HG03280 (cell line): ENCODE measurements around the gene ITPR1.

ENCODE experiments used
- ATAC-seq: cut with Tn5 transposase; IDR thresholded peaks from one replicate; pipeline ENCODE4 v1.9.1; 2021; ENCODE audit warnings: mild to moderate bottlenecking, moderate library complexity; ENCODE audit not compliant: unreplicated experiment

The ITPR1 gene

DNA sequence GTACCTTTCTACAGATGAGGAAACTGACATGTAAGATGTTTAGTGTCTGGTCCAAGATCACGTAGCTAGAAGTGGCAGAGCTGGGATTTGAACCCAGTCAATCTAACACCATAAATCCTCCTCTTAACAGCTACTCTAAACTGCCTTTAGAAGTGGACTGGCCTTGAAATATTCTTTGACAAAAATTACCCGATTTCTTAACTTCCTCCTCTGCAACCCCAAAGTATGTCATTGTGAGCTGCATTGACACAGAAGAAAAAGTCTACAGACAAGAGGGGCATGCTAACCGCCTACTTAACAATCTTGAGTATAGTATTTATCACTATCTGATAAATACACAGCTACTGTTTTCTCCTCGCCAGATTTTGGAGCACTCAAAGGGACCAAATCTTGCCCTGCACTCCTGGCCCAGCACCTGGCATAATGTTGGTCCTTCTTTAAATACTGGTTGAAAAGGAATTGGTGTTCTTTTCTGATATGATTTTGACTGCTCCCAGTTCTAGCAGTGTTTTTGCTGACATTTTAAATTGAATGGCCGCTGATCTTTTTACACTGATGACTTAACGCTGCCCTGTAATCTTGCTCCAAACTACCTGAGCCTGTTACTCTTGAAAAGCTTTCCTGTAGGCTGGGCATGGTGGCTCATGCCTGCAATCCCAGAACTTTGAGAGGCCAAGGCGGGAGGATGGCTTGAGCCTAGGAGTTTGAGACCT, 36.9 kb downstream of the ITPR1 start:
- no peak for ATAC-seq

DNA sequence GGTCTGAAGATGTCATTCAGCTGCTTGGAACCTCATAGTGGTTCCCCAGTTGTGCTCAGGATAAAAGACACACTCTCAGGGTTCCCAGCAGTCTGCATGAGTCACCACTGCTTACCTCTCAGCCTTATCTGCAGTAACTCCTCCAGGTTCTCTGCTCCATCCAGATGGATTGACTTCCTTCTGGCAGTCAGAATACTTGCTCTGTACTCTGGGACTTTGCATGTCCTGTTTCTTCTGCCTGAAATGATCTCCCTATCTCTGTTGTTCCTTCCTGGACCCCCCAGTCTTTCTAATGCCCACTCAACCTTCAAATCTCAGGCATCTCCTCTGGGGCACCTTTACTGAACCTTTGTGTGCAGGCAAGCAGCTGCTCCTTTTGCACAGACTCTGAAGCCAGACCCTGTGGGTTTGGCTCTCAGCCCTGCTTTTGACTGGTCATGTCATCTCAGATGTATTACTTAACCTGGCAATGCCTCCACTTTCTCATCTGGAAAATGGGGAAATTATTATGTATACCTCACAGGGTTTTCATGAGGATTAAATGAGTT, 38.4 kb downstream of the ITPR1 start:
- no peak for ATAC-seq

DNA sequence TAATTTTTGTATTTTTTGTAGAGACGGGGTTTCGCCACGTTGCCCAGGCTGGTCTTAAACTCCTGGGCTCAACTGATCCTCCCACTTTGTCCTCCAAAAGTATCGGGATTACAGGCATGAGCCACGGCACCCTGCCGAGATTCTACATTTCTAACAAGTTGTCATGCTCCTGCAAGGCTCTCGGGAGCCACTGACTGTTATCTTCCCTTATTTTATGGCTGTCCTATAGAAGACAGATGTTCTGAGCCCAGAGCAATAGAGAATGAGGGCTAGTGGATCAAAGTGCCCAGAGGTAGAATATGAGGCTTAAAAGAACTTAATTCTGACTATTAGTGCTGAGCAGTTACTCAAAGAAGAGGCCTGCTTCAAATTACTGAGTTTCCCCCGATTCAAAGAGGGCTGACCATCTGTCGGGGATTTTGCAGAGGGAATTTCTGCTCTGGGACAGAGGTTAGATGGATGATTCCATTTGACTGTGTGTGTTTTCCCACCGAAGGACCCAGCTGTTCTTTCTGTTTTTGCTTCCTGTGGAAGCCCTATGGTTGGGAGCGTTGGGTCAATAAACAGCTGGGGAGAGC, 39.5 kb downstream of the ITPR1 start:
- no peak for ATAC-seq

DNA sequence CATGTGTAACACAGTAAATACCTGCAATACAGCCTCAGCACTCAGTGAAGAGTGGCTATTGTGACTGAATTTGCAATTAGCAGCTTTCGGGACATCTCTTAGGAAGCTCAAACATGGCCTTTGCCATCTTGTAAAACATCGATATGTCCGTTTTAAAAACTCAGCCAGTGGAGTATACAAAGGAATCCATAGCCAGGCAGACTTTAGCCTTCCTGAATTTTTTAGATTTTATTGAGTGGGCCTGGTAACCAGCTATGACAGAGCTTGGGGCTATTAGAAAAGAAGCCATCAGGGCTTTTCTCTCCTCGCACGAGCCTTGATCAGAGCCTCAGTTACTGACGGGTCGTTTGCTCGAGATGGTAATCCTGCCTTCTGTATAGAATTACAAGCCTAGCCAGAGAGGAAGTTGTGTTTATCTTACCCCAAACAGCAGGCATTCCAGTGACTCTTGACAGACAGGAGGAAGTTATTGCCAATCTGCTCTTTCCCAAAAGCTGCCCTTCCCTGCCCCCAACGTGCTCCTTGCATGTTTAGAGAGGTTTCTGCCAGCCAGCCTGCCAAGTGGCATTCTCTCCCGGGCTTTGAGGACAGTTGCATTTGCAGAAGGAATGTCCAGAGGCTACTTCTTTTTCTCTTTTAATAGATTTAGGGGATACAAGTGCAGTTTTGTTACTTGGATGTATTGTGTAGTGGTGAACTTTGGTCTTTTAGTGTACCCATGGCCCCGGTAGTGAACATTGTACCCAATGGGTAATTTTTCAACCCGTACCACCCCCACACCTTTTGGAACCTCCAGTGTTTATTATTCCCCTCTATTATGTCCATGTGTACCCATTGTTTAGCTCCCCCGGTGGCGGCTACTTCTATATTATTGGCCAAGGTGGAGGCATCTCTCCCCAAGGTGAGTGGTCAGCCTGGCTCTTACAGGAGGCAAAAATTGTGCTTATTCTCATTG, 40.6 kb downstream of the ITPR1 start:
- no peak for ATAC-seq

DNA sequence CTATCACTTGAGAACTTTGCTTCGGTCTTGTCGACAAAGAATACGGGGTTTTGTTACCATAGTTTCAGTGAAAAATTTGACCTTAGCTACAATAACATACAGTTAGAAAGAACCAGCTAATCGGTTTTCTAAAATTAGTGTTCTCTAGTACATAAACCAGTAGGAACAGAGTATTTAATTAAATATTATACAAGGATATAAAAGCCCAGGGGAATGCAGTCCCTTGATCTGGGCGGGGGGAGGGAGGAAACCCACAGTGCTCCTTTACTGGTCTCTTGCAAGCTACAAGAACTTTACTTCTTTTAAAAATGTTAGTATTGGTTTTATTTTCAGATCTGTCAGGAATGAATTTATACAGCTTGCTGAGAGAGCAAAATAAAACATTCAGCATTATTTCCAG, 41.8 kb downstream of the ITPR1 start:
- ATAC-seq = no peak

DNA sequence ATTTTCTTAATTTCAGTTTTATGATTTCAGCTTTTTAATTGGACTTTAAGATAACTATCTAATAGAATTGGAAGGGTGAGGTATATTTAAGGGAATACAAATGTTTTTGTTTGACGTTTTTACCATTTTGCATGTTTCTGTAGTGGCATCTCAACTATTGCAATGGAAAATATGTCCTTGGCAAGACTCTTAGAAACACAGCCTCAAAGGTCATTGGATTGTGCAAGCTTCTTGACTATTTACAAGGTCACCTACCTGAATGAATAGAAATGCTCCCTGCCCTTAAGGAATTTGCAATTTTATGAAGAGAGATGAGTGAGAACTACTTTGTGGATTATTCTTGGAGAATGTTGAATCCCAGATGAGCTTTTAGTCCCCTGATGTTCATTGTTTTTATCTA, 43.1 kb downstream of the ITPR1 start:
- no peak for ATAC-seq

DNA sequence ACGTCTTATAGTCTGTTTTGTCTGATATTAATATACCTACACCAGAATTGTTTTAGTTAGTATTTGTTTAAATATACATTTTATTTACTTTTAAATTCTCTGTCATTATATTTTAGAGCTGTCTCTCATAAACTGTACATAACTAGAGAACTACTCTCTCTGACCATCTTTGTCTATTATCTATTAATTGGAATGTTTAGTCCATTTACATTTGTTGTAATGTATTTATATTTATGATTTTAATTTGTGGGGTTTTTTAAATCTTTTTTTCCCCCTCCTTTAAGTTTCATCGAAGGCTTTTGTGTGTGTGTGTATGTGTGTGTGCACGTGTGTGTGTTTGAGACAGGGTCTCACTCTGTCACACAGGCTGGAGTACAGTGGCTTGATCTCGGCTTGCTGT, 47.1 kb downstream of the ITPR1 start:
- no peak for ATAC-seq

DNA sequence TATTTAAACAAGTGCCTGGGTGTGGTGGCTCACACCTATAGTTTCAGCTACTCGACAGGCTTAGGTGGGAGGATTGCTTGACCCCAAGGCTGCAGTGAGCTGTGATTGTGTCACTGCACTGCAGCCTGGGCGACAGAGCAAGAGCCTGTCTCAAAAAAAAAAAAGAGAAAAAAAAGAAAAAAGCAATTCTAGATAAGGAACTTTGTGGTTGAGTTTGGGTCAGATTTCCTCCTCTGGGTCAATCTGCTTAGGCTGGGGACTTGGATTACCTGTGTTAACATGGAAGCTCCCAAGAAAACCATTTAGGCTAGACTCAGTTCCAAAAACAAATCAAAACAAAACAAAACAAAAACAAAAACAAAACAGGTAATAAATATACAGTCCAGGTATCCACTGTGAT, 50.0 kb downstream of the ITPR1 start:
- ATAC-seq = no peak

DNA sequence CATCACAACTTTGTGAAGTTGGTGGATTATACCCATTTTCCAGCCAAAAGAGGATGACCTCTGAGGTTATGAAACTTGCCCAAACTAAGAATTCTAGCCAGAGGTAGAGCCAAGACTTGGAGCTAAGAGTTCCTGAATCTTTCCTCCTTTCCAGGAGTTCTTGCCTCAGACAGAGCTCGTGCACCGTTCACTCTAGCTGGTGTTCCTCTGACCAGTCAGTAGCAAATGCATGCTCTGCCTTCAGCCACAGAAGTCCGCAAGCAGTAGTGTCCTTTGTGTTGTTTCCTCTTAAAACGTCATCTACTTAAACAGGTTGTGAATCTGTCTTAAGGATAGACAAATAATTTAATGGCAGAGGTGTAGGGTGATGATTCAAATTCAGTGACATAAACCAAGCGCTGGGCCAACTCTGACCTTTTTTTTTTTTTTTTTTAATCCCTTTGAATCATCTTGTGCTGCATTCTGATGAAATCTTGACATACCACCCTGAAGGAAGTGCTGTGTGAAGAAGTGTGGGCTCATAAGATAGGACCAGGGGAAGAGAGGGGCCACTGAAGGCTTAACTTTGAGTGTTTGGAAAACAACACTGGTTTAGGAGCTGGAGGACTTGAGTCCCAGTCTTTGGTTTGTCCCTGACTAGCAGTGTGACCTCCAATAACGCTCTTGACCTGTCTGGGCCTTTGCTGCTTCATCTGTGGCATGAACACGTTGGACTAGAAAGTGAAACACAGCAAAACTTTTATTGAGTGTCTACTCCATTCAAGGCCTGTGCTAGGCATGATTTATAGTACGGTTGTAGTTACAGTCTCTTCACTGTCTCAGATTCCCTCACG, 53.4 kb downstream of the ITPR1 start:
- ATAC-seq = no peak

DNA sequence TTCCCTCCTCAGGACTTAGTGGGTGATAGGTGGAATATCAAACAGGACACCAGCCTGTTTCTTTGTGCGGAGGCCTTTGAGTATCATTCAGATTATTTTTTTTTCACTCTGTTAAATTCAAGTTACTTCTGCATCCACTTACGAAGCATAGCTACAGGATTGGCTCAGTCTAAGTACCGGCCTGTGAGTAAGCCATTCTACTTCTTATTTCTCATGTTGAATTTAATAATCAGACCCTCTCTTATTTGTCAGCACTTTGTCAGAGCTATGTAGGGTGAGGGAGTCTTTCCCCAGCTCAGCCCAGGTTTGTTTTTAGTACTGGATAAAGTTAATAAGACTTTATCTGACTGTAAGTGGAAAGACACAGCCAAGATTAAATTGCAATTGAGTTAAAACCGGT, 54.7 kb downstream of the ITPR1 start:
- ATAC-seq = no peak

DNA sequence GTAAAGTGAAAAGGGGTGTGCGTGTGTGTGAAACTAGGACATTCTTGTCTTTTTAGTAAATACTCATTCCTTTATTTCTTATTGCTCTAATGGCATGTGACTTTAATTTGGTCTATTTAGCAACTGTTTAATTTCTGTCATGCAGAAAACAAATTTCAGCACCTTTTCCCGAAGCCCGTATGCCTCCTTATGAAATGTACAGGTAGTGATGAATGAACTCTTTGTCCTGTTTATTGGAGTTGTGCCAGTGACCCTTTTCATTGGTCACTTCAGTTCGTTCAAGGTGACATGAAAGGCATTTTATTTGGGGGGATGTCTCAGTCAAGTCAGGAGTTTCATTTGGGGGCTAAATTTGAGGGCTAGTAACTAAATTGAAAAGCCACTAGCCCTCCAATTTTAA, 55.2 kb downstream of the ITPR1 start:
- no peak for ATAC-seq

DNA sequence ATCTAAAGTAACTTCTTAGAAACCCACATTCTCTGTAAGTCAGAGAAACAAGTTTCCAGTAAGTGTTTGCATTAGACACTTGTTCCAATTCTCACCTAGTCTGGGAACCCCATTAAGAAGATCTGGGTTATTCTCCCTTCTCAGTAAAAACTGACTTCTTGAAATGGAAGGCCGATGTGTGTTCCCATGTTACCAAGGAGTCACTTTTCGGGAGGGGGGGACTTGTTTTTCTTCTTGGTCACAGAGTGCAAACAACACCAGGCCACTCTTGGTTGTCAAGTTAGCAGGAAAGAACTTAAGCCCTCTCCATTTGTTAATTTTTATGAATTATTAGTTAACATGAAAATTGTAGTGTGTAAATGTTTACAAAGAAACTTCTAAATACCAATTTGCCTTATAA, 55.6 kb downstream of the ITPR1 start:
- ATAC-seq = no peak

DNA sequence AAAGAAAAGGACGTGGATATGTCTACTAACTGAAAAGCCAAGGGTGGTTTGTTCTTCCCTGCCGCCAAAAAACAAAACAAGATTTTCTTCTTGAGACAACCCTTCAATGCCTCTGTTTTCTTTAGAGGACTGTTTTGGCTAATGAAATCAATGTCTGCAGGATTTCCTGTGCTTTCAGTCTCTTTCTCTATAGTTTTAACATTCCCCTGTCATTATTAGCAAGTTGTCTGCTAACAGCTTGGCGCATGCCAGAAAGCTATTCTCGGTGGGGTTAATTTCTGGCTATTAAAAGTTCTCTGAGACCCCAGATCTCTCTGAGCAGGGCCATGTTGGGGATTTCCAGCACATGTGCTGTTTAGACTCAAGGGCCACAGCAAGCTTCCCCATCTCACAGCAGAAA, 56.7 kb downstream of the ITPR1 start:
- no peak for ATAC-seq

DNA sequence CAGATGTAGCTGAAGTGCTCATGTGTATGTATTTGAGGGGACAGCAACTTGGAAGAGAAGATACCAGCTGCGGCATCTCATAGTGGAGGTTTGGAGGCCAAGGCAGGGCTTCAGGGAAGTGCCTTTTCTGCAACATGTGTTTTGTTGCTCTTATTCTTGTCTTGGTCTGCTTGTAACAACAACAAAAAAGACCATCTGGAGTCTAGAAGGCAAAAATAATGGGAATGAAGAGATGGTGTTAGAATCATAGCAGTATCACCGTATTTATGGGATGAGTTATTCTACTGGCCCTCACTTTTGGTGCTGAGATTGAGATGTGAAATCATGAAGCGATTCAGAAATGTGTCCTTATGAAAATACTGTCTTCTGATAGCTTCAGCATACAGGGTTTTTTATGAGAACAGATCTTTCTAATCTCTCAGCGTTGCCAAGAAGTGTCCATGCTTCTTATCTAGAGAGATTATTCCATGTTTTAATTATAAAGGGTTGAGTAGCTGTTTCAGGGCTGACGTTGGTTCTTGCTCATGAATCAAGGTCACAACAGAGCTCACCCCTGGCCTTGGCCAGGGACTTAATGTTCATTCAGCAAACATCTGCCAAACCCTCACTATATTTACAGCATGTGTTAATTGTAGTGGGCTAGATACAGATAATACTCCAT, 58.0 kb downstream of the ITPR1 start:
- no peak for ATAC-seq

DNA sequence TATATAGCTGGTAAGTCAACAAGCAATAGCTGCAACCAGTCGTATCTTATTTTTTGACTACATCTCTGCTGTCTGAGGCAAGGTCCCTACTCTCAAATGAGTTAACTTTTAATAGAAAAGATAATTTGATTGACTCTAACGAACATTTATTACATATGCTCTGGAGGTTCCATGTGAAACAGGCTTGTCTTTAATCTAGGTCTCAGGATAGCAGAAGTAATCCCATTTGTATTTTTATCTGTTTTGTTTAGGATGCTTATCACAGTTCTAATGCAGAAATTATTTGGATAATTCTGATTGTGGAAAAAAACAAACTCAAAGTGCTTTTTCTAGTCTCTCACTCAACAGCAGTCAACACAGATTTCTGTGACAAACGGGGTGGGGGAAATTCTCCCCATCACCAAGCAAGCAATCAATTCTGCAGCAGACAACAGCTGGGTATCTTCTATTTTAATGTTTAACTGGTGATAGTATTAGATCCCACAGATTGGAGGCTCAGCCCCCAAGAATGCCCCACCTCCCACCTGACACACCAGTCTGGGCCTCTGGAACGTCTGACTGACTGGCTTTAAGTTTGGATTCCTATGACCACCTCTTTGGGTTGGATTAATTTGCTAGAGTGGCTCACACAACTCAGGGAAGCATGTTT, 58.8 kb downstream of the ITPR1 start:
- ATAC-seq = no peak

DNA sequence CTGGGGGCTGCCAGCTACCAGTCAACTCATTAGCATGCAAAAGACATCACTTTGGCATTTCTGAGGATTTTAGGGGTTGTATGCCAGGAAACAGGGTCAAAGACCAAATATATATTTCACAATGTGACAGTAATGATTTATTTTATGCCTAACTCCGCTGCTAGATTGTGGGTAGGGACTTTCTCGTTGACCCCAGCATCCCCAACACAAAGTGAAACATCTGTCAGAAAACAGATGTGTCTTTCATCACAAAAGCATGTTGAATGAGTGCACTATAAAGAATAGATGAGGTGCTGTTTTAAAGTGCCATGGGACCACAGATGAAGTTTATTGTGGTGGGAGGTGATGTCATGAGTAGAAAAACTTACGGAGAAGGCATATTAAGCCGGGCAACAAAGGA, 59.7 kb downstream of the ITPR1 start:
- ATAC-seq = no peak

DNA sequence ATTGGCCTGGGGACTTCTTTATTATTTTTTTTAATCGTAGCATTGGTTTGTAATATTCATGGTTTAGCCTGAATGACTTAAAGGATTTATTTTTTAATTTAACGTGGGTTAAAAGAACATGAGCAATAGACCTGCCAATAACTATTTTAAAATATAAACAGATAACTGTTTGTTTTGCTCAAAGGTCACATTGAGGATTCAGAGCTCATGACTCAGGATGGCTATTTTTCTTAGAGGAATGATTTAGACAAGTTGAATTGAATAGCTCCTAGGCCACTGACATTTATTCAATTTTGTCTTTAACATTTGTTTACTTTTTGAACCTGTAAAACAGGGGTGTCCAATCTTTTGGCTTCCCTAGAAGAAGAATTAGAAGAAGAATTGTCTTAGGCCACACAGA, 68.5 kb downstream of the ITPR1 start:
- ATAC-seq = no peak

DNA sequence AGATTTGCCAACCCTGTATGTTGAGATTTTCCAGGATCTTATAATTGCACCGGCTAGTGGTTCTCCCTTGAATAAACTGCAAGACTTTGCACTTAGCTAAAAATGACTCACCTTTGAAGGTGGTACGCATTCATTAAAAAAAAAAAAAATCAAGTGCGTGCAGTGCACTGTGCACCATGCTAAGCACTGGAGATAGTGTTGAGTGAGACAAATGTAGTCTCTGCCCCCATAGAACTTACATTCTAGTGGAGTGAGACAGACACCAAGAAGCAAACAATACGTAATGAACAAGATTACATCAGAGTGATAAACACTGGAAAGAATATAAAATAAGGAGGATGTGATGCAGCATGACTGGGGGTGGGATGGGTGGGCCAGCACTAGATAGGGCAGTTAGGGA, 69.4 kb downstream of the ITPR1 start:
- no peak for ATAC-seq

DNA sequence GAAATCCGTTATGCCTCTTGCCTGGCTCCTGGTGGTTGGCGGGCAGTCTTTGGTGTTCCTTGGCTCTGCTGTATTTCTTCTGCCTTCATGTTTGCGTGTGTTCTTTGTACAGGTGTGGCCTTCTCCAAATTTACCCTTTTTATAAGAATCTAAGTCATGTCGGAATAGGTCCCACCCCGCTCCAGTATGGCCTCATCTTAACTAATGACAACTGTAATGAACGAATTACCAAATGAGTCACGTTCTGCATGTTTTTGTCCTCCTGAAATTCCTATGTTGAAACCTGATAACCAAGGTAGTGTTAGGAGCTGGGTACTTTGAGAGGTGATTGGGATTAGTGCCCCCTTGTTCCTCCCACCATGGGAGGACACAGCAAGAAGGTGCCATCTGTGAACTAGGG, 71.1 kb downstream of the ITPR1 start:
- no peak for ATAC-seq
